NCI-H146 (cell line): ENCODE measurements around the gene IMMP2L.
"Not testable (repeated sequence)": the region's sequence is repeated elsewhere in the genome, so short reads cannot be mapped to it uniquely, and the experiment has no call there.

ENCODE experiments used
- DNase-seq: peaks from one replicate; lab custom pipeline; 2025; lab: John Stamatoyannopoulos, UW

The IMMP2L gene

DNA sequence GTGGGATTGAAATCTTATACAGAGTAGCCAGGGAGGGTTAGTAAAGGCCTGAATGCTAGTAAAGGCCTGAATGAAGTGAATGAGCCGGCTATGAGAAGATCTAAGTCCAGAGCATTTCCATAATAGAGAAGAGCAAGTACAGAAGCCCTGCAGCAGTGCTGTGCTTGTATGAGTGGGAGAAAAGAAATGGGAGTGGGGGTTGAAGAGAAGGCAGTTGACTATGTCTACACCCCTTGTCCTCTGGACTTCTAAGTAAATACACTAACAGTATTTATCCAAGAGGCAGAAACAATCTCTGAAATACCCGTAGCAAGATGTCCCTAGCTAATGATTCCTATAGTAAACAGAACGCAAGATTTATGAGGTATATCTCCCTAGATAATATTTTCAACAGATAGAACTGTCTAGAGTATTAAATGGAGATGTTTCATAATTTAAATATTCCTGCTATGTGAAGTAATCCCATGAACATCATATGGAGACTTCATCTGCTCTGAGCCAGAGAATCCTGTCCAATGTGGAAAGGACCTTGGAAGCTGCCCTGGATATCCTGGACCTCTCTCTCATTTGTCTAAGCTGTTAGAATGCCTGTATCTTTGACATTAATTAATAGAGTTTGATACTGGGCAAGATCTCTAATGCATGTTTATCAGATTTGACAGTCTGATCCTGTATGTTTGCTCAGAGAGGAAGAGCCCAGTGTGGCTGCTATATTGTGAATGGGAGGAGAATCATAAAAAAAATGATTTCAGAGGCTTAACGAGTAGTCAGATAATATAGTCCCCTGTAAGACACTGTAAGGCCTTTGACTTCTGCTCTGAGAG lies 299.8 kb downstream of the IMMP2L start:
- no peak for DNase-seq

DNA sequence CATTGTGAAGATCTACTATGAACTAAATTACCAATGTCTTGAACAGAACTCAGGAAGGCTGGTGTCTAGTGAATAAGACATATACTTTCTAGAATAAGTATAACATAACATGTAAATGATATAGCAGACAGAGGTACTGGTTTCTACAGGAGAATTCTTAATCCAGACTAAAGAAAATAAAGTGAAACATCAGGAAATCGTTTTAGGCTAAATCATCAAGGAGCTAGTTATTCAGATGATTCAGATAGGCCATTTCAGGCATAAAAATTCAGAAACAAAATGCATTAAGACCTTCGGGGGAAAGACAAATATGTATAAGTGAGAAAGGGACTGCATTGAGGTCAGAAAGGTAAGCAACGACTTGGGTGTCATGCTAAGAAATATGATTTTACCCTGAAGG lies 300.8 kb downstream of the IMMP2L start:
- no peak for DNase-seq

DNA sequence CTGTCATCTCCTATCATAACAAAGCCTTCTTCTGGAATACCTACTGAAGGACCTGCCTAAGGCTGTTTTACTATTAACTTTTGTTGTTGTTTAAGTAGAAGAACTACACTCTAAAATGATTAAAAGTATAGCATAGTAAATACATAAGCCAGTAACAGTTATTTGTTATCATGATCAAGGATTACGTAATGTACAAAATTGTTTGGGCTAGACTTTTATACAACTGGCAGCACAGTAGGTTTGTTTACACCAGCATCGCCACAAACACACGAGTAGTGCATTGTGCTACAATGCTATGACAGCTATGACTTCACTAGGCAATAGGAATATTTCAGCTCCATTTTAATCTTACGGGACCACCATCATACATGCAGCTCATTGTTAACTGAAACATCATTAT lies 302.3 kb downstream of the IMMP2L start:
- DNase-seq: no peak

DNA sequence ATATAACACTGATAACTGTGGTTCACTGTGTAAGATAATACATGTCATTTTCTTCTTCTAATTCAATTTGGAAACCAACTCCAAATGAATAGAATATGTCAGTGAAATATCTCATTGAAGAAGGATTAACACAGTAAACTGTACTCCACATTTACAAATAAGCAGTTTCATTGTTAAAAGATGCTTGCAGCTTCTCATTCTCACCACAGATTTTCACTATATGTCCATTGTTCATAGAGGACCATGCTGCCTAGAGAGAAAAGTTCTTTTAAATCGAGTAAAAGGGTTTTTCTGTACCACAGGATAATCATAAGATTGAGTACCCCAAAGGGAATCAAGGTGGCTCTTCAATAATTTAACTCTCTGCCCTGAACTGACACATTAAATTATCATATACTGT lies 305.9 kb downstream of the IMMP2L start:
- no peak for DNase-seq

DNA sequence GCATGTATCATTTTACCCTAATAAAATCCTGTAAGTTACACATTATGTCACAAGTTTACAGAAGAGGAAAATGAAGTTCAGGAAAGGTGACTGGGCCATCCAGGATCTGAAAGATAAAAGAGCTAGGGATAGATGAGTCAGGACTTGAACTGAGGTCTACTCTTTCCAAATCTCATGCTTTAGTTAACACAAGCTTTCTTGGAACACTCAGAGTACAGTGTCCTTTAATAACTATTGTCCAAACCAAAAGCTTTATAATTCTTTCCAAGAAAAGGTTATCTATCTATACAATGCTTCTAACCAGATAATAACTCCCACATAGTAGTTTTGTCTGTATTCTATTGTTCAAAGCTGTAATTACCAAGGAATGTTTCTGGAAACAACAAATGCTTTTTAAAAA lies 306.7 kb downstream of the IMMP2L start:
- no peak for DNase-seq

DNA sequence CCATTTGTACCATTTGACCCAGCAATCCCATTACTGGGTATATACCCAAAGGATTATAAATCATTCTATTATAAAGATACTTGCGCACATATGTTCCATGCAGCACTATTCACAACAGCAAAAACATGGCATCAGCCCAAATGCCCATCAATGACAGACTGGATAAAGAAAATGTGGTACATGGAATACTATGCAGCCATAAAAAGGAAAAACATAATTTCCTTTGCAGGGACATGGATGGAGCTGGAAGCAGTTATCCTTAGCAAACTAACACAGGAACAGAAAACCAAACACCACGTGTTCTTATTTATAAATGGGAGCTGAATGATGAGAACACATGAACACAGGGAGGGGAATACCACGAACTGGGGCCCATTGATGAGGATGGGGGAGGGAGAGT lies 310.9 kb downstream of the IMMP2L start:
- not testable (repeated sequence) for DNase-seq

DNA sequence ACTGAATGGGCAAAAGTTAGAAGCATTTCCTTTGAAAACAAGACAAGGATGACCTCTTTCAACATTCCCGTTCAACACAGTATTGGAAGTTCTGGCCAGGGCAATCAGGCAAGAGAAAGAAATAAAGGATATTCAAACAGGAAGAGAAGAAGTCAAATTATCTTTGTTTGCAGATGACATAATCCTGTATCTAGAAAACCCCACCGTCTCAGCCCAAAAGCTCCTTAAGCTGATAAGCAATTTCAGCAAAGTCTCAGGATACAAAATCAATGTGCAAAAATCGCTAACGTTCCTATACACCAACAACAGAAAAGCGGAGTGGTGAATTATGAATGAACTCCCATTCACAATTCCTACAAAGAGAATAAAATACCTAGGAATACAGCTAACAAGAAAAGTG lies 312.5 kb downstream of the IMMP2L start:
- not testable (repeated sequence) for DNase-seq

DNA sequence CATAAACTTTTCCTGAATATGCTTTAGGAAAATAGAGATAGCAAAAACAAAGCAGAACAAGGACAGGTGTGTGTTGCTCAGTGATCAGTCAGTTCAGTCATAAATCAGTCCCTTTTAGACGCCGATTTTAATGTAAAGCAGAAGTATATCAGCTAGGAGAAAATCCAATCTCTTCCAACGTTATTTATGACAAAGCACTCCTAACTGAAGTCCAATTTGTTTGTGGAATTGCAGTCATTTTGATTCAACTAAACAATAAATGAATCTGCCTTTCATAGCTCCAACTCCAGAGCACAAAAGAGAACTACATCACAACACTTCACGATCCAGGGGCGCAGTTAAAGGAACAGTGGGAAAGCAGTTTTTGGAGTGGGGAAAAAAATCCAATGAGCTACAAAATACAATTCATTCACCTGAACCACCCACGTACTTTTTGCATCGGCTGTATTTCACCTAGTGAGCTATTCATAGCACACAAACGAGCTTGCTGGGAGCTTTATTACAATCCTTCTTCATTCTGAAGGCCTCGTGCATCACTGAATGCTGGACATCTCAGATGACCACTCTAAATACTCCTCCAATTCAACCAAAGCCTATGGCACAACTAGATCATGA lies 320.0 kb downstream of the IMMP2L start:
- peak; percentile 5 for DNase-seq

DNA sequence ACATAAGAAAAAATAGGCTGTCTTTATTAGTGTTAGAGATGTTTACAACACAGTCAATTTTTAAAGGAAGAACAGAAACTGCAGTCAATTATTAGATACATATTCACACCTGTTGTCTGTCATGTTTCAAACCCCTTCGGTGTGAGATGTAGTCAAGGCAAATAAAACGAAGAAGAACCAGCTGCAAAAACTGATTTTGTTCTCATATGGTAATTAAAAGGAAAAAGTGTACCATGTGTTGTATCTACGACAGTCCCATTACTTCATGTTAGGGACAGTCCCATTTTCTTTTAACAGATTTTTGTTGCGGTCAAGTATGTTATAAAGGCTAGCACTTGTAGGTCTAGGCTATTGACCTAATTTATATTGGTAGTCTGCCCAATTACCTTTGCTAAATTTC lies 321.9 kb downstream of the IMMP2L start:
- peak; percentile 2 for DNase-seq

DNA sequence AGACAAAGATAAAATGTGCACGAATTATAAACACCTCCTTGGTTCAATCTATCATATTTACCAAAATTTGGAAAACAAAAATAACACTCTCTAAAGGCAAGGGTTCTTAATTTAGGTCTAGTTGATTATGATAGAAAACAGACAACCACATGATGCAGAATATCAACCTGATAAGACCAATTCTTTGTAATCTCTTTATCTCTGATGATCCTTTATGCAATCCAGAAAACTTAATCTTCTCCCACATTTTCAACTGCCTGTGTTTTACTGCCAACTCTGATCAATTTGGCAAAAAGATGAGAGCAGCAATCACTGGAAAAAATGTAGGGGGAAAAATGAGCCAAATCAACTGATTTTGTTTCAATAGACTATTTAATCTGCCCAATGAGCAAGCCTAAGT lies 322.9 kb downstream of the IMMP2L start:
- DNase-seq: no peak

DNA sequence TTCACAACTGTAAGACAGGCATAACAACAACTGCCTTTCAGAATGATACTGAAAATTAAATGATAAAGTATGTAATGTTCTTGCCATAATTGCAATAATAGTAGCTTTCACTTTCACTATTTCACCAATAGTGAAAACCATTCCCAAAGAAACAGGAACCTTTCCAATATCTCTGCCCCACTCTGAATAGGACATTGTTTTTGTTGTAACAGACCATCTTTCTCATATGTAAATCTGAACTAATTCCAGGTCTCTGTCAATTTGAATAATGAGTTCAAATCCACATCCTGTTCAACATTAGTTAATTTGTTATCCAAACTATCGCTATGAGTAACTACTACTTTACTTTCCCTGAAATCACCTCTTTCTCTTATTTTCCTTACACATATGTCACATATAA lies 323.4 kb downstream of the IMMP2L start:
- DNase-seq: no peak

DNA sequence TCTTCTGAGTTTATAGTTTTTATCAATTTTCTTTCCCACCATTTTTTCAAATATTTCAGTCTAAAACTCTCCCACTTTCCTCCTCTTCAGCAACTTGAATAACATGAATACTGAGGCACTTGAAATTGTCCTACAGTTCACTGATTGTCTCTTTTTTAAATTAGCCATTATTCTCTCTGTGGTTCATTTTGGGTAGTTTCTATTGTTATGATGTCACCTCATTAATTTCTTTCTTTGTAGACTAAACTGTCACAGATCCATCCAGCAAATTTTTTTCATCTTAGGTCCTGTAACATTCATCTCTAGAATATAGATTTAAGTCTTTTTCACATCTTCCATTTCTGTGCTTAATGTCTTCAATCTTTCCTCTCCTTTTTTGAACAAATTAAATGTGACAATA lies 326.6 kb downstream of the IMMP2L start:
- DNase-seq: no peak

DNA sequence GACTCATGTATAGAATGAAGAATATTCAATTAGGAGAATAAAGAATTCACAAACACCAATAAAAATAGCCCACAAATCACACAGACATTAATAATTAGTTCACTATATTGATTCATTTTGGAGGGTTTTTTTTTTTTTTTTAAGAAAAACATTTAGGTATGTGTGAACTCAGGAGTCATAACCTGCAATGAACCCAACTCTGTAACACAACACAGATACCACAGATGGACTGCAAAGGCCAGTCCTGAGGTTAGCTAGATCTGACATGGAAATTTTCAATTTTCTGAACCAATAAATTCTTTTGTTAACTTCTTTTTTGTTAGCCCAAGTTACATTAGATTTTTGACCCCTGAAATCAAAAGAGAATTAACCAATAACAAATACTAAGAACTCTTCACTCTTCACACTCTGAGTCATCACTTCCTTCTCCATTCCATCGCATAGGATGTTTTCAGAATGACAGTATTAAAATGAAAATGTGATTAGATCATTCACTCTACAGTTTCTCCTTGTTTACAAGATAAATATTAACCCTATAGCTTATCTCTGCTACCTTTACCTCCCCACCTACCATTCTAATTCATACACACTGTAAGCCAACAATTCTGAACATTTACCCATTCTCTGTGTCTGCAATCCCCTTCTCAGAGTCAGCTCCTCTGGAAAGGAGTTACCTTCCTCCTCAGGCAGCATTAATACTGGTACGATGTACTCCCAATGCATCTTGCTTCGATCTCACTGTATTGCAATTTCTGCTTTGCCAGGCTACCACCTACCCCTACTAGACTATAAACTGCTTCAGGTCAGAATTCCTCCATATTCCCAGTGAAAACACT lies 329.8 kb downstream of the IMMP2L start:
- no peak for DNase-seq

DNA sequence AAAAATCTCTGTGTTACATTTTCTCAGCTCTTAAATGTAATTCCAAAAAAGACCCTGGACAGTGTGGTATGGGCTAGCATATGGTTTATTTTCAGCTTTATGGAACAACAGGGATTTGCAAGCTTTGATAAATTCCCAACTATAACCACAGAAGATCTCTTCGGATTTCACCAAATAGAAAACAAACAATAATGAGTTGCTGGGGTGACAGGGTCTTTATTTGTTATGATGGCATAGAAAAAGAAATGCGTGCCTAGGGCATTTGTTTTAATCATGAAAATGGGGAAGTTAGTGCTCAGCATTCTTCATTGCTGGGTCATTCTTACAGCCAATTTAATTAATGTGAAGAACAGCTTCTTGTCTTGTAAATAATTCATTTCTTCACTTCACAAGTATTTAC lies 332.4 kb downstream of the IMMP2L start:
- no peak for DNase-seq

DNA sequence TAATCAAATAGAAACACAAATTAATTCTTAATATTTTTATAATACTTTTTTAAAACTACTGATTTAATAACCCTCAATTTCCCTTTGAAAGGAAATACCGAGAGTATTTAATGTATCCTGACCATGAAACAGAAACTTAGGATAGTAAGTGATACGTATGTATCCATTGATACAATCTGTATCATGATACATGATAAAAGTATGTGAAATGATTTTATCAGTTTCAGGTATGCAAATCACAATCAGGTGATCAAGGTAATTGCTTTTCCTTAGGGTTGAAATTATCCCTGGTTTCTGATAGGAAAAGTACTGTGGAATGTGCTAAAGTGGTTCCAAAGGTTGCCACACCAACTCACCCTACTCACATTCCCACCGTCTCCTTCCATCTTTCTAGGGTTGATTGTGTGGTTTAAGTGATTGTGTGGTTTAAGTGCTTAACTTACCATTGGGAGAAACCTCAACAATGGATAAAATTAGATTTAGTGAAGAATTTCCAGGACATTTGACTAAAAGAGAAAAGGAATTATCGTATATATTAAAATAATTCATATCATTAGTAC lies 333.0 kb downstream of the IMMP2L start:
- DNase-seq: no peak

DNA sequence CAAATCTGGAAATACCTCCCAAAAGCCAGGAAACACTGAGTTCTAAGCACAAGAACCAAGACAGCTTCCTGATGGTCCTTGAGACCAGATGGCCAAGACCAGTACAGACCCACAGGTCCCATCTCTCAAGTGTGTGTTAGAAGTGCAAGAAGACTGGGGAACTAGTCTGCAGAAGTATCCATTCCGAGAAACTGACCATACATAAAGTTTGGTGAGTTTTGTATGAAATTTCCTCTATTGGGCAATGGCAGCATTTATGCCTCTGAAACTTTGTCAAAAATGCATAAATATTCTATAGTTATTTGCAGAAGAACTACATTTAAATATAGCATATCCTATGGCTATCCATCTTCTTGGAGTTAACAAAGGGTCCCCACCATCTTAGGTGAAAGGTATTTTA lies 333.9 kb downstream of the IMMP2L start:
- DNase-seq: no peak

DNA sequence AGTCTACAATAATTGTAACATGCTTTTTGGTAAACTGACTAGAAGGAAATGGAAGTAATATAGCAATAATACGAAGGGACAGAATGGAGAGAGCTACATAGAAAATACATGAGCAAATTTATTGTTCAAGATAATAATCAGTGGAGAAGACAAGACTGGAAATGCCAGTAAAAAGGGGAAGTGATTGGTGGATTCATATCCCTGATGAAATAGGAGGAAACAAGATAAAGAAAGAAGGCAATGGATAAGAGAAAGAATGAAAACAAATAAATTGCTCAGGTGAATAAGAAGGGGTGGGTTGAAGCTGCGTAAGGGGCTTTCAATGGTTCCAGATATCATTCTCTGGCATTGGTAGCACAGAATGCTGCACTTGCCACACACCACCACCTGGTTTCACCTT lies 335.5 kb downstream of the IMMP2L start:
- DNase-seq: no peak

DNA sequence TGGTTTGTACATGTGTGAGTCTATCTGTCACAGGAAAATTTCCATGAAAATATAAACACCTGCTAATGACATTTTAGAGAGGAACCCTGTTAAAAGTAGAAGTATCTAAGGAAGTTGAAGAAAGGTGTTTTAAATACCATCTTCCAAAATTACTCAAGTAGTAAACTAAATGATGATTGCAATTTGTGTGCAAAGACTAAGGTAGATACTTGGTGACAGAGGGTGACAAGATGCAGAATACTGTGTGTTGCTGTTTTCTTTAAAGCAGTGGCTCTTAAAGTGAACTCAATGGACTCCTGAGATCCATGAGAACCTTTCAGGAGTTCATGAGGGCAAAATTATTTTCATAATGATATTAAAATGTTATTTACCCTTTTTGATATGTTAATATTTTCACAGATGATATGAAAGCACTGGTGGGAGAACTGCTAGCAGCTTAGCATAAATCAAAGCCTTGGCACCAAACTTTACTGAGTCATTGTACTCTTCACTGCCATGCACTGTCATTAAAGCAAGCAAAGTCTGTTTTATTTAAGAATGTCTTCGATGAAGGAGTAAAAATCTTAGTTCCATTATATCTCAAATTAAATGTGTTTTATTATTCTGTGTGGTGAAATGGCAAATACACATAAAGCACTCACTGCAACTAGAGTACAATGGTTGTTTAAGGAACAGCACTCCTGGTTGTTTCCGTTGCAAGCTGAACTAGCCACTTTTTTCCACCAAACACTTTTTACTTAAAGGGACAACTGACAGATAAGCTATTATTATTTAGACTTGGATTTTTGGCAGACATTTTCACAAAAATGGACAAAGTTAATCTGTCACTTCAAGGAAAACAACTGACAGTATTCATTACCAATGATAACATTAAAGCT lies 337.7 kb downstream of the IMMP2L start:
- DNase-seq: no peak

DNA sequence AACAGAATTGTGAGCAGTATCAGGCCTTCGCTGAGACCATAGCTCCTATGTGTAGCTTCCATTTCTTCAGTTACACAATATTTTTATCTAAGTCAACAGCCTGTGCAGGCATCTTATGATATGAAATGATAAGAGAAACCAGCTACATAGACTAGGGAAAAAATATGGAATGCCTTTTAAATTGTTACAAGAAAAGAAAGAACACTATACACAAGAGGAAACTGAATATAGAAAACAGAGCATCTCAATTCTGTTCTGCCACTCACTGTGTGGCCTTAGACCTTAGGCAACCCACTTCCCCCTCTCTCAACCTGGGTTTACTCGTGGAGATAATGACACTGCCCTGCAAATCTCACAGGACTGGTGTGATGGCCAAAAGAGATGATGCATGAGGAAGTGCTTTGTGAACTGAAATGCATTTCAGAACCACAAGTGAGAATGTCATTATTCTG lies 338.5 kb downstream of the IMMP2L start:
- no peak for DNase-seq

DNA sequence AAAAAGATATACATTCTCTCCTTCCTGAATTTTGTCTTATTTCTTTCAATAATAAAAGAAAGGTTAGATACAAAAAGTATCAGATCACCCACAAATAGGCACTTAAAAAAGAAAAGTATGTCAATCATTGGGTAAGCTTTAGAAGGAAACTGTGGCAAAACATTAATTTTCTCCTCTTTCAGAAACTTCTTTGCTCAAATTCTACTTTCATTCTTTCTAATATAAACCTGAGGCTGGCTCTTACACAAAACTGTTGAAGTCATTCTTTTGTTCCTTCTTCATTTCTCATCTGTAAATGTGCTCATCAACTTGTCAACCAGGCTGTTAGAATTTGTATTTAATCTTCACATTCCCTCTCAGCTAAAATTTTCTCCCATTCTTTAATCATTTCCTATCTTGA lies 346.7 kb downstream of the IMMP2L start:
- DNase-seq: no peak

DNA sequence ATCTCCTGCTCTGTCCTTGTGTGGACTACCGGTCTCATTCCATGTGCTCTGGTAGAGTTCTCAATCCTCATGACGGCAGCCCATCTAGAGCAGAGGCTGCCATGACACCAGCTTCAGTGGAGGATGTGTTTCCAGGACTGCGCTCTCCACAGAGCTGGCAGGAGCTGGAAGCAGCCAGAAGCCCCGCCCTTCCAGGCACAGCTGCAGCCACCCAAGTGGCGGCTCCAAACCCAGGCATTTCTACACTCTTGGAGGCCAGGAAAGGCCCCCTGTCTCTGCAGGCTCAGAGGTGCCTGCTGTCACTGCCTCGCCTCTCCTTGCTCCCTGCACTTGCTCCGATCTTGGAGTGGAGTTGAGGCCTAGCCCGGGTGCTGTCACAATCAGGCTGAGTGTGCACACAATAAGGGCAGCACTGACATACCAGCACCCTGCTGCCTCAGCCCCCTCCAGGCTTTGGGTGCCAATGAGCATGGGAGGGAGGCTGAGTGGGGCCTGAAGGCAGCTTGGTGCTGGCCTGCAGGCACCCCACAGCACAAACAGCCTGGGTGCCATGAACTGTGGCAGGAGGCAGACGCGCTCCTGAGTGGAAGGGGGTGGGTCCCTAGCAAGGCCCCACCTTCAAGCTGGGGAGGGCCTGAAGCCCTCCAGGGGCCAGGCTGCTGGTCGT lies 349.3 kb downstream of the IMMP2L start:
- no peak for DNase-seq
